ENCODE measurements around the gene TMEM9B.

GRCh38 chr11:8913961-8914660 lies 50.1 kb downstream of the TMEM9B start:
- TF ChIP-seq CTCF (IDR thresholded peaks at IDR 0.05; ENCODE audit: insufficient read depth, low read length) (peak; percentile 54), POLR2AphosphoS5 (IDR thresholded peaks at IDR 0.05; ENCODE audit: low read depth) (no peak), REST (IDR thresholded peaks at IDR 0.05; ENCODE audit: insufficient replicate concordance, low read depth) (no peak), SPI1 (IDR thresholded peaks at IDR 0.05; ENCODE audit: borderline replicate concordance, low read depth) (no peak), GABPA (IDR thresholded peaks at IDR 0.05; ENCODE audit: low read depth) (no peak)

Data from HL-60 (cell line).